Subcutaneous adipose tissue (tissue), 4 donors: Measurements from ENCODE around the gene PRKAG1. TPM values are rescaled to one million over a fixed set of nuclear protein-coding genes. Genes with fewer than 3 reads are reported as not detected.

Source experiments
- total RNA-seq, 4 donors: library from RNA; depleted of rRNA; stranded (reverse); fragments of >200 nt; gene quantifications; one replicate each; pipeline ENCODE4 v1.1.0, GENCODE V29; 2016
- TF ChIP-seq, protein P1 (sequence below): fragments of 450-650 bp; IDR thresholded peaks from one replicate; pipeline ENCODE4 v1.5.1; 2016; ENCODE audit warnings: low read depth, mild to moderate bottlenecking, control low read depth, antibody characterized with exemption, moderate library complexity

PRKAG1 gene
- total RNA-seq, 4 donors from 2014 or later, result 57.7 to 67.4 (median 59.7) TPM

DNA sequence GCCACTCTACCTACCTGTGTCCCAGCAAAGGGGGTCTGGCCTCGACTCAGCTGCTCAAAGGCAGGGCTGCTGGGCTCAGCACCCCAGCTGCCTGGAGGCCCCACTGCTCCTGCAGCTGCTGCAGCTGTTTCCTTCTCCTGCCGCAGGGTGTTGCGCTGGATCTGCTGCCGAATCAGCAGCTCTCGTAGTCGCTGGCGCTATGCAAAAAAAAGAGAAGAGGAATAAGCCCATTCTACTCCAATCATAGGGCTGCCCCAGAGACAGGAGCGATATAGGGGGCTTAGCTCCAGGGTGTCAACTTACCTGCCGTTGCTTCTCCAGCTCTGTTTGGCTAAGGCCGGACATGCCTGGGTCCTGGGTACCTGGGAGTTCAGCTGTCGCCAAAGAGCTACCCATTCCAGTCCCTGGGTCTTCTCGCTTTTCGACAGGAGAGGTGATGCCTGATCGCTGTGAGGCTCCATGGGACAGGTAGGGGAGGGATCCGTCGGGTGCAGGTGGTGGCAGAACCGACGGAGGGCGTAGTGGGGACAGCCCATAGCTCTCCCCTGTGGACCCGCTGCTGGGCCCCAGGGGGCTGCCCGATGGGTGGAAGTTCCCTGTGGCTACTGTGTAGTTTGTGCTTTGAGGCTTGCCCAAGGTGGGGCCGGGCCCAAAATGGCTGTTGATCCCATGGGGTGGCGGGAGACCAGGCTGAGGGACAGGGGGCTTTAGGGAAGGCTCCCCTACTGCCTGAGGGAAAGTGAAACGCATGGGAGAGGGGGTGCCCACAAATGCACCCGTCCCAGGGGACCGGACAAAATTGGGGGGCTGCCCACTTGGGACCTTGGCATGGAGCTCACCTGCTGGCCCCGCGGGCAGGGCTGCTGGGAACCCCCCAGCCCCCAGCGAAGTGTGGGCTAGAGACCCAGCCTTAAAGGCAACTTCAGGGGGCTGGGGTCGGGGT is 21.1 kb upstream of the PRKAG1 start:
- TF ChIP-seq, protein P1, sequence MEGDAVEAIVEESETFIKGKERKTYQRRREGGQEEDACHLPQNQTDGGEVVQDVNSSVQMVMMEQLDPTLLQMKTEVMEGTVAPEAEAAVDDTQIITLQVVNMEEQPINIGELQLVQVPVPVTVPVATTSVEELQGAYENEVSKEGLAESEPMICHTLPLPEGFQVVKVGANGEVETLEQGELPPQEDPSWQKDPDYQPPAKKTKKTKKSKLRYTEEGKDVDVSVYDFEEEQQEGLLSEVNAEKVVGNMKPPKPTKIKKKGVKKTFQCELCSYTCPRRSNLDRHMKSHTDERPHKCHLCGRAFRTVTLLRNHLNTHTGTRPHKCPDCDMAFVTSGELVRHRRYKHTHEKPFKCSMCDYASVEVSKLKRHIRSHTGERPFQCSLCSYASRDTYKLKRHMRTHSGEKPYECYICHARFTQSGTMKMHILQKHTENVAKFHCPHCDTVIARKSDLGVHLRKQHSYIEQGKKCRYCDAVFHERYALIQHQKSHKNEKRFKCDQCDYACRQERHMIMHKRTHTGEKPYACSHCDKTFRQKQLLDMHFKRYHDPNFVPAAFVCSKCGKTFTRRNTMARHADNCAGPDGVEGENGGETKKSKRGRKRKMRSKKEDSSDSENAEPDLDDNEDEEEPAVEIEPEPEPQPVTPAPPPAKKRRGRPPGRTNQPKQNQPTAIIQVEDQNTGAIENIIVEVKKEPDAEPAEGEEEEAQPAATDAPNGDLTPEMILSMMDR, result no peak

DNA sequence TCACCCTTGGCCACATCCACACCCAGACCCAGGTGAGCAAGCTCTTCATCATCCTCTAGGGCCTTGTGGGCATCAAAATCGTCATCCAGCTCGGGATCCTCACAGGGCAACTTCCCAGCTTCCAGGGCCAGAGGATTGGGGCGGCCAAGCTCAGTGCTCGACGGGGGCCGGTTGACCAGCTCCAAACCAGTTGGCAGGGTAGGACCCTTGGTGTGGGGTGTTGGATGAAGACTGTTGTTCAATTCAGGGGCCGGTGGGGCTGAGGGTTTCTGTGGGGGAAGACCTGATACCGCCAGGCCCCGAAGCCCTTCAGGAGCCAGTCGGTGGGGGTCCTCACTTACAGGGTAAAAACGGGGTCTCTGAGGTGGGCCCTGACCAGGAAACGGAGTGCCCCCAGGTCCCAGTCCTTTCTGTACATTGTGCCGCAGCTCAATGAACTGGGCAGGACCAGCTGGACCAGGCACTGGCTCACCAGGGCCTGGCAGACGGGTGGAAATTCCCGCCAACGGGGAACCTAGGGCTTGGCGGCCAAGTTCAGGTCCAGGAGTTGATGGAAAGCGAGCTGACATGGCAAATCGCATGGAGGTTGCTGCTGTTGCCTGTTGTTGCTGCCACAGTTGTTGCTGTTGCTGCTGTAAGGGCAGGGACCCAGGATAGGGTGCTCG is 19.8 kb upstream of the PRKAG1 start:
- TF ChIP-seq, protein P1, result no peak

DNA sequence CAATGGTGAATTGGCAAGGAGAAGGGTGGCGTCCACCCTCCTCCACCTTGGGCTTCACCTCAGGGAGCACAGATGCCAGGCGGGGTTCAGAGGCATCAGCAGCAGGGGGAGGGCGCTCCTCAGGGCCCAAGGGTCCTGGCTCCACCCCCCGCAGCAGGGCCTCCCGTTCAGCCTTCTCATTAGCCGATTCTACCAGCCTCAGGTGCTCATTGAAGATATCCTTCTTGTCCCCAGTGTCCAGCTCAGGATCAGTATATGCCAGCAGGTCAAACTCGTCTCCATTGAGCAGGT is 19.3 kb upstream of the PRKAG1 start:
- TF ChIP-seq, protein P1, result no peak

DNA sequence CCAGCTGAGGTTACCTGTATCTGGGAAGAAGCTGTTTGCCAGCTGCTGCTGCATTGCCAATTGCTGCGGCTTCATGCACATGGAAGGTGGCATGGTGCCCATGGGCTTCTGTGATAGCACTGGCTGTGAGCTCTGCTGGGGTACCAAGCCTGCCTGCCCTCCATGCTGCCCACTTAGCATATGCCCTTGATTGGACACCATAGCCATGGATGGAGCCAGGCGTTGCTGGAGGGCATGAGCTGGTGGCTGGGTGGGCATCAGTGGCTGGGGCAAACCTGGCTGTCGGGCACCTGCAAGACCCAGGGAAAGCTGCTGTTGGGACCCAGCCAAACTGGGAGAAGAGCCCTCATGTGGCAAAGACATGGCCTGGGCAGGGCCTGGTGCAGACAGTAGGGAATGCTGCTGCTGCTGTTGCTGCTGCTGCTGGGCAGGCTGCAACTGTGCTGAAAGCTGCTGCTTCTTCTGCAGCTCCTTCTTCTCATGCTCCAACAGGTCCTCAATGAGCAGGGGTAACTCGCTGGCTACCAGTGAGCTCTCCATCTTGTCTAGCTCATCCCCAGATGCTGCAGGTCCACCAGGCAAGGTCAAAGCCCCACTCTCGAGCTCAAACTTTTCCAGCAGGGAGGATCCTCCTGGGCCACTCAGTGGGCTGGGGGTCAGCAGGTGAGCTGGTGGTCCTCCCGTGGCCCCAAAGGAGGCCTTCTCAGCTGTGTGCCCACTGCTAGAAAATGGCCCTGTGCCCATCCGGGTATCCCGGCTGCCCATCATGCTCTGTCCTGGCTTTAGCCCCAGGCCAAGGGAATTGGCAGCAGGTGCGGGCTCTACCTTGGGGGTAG is 18.8 kb upstream of the PRKAG1 start:
- TF ChIP-seq, protein P1, result no peak

DNA sequence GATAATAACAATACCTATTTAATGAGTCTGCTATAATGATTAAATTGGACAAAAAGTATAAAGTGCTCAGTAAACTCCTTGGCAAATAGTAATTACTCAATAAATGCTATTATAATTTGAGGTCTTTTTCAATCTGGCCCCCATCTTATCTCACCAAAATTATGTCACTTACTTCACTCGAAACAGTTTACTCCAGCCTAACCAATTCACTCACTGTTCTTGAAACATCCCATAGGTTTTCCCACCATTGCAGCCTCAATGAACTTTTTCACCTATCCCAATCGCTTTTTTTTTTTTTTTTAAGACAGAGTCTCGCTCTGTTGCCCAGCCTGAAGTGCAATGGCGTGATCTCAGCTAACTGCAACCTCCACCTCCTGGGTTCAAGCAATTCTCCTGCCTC is 17.5 kb upstream of the PRKAG1 start:
- TF ChIP-seq, protein P1, result no peak

DNA sequence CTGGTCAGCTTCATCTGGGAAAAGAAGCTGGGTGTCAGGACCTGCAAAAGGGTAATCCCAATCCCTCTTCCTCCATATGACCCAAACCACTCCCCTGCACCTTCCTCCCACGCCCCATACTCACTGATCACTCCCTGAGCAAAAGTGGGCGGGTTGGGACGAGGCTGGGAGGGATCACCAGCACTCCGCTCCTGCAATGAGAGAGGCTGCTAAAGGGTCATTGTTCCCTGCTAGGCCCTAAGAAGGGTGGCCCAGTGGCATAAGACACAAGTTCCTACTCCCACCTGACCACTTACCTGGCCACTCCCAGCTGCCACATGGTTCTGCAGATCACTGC is 15.7 kb upstream of the PRKAG1 start:
- TF ChIP-seq, protein P1, result no peak
